Hematopoietic multipotent progenitor cell treated with erythropoietin and hydrocortisone succinate and interleukin-3 and kit ligand, for 6 days (in vitro differentiated cells): Measurements from ENCODE around the gene RNGTT.
"Not testable (repeated sequence)": the region's sequence is repeated elsewhere in the genome, so short reads cannot be mapped to it uniquely, and the experiment has no call there.

Experiments
- DNase-seq: peaks from one replicate; pipeline ENCODE4 v3.0.0-alpha.2; 2015

RNGTT gene

DNA sequence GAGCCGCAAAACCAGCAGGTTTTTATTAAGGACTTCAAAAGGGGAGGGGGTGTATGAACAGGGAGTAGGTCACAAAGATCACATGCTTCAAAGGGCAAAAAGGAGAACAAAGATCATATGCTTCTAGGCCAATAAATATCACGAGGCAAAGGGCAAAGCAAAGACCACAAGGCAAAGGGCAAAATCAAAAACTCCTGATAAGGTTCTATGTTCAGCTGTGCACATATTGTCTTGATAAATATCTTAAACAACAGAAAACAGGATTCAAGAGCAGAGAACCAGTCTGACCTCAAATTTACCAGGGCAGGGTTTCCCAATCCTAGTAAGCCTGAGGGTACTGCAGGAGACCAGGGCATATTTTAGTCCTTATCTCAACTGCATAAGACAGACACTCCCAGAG is 5.8 kb upstream of the RNGTT start:
- DNase-seq: not testable (repeated sequence)

- DNase-seq: no peak
These were observed 4.5 kb upstream of the RNGTT start for GRCh38 chr6:88967891-88968290.

DNA sequence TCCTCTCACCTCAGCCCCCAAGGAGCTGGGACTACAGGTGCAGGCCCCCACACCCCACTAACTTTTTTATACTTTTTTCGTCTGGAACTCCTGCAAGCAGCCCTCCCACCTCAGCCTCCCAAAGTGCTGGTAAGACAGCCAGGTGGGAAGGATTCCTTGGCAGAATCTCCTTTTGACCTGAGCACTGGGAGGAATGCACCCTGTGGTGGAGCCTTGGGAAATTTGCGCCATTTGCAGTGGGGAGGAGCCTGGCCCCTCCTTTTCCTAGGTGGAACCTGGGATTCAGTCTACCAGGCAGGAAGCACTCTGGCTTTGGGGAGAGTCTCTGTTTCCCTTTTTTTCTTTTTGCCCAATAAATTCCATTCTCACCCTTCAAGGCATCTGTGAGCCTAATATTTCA is 2.3 kb upstream of the RNGTT start:
- DNase-seq: no peak

DNA sequence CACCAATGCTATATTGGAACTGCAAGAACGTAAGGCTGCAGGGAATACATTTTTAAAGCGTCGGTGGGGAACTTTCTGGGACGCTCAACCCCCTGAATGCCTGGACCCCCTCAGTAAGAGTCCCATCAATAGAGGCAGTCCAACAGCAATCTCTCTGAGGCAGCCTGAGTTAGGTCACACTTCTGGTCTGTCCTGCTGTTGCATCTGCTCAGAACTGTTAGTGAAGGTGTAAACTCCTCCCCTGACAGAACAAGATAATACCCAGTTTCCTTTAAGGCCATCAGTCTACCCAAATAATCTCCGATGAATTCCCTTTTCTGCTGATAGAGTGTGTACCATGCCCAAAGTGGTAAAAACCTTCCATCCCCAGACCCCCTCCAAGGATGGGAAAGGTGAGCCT is 1.1 kb upstream of the RNGTT start:
- DNase-seq: peak; percentile 60

GRCh38 chr6:88958842-88959241 is 4.6 kb downstream of the RNGTT start:
- no peak for DNase-seq

DNA sequence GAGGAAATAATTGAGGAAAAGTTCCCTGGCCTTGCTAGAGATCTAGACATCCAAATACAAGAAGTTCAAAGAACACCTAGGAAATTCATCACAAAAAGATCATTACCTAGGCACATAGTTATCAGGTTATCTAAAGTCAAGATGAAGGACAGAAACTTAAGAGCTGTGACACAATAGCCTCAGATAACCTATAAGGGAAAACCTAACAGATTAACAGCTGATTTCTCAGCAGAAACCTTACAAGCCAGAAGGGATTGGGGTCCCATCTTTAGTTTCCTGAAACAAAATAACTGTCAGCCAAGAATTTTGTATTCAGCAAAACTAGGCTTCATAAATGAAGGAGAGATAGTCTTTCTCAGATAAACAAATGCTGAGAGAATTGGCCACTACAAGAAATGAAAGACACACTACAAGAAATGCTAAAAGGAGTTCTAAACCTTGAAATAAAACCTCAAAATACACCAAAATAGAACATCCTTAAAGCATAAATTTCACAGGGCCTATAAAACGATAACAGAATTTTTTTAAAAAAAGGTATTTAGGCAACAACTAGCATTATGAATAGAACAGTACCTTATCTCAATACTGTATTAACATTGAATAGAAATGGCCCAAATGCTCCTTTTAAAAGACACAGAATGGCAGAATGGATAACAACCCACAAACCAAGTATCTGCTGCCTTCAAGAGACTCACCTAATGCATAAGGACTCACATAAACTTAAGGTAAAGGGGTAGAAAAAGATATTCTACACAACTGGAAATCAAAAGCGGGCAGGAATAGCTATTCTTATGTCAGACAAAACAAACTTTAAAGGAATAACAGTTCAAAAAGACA is 9.7 kb downstream of the RNGTT start:
- no peak for DNase-seq

DNA sequence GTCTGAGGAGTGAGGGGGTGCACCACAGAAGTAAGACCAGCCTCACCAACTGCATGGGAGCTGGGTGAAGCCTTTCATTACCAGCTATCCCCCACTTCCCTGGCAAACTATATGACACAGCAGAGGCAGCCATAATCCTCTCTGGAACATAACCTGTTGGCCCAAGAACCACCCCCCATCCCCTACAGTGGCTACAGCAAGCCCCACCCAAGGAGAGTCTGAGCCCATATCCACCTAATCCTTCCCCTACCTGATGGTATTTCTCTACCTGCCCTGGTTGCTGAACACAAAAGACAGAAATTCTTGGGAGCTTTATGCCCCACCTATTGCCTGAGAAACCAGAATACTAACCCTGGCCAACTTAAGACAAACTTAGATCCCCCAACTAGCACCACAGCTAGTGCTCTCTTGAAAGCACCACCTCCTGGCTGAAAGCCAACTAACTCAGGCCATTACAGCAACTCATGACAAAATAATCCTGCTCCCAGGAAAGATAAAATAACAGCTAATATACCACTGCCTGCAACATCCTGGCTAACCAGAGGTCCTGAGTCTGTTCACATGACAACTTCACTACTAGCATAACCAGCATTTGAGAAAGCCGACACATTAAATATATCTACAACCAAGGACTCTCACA is 11.2 kb downstream of the RNGTT start:
- DNase-seq: peak; percentile 86

- no peak for DNase-seq
These were observed 17.9 kb downstream of the RNGTT start for GRCh38 chr6:88945415-88946008.

GRCh38 chr6:88933521-88933920 is 29.9 kb downstream of the RNGTT start:
- no peak for DNase-seq

DNA sequence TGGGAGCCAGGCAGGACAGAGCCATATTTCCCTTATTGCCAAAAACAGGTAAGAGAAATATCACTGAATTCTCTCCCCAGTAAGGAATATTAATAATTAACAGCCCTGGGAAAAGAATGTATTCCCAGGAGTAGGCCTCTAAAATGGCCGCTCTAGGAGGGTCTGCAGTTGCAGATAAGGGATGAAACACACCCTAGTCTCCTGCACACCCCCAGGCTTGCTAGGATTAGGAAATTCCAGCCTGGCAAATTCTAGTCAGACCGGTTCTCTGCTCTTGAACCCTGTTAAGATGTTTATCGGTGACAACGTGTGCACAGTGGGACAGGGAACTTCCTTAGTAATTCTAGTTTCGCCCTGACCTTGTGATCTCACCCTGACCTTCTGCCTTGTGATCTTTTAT is 31.4 kb downstream of the RNGTT start:
- not testable (repeated sequence) for DNase-seq

DNA sequence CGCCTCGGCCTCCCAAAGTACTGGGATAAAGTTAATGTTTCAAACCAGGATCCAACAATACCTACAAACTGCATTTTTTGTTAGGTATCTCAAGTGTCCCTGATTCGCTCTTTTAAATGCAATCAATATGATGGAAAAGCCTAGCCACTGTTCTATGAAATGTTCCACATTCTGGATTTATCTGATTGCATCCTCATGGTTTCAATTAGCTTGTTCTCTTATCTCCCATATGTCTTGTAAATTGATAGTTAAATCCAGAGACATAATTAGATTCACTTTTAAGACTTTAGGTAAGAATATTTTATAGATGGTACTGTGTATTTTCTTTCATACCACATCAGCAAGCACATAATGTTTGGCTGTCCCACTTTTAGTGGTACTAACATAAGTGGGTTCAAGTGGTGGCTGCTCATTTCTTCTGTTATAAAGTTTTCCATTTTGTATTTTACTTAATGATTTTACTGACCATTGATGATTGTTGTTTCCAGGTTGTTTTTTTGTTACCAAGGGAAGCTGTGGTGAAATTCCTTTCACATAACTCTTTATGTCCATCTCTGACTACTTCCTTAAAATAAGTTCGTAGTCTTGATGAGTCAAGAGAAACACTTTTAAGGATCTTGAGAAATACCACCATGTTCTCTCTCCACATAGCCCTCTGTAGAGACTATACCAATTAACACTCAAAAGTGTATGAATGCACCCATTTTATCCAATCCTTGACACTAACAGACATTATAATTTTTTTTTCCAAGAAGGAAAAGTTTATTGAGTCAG is 40.5 kb downstream of the RNGTT start:
- DNase-seq: peak; percentile 39

GRCh38 chr6:88921734-88922133 is 41.7 kb downstream of the RNGTT start:
- no peak for DNase-seq

GRCh38 chr6:88920774-88921733 is 42.4 kb downstream of the RNGTT start:
- DNase-seq: peak; percentile 58

- no peak for DNase-seq
These were observed 43.3 kb downstream of the RNGTT start for GRCh38 chr6:88920088-88920487.

GRCh38 chr6:88919032-88919431 is 44.4 kb downstream of the RNGTT start:
- peak; percentile 62 for DNase-seq

DNA sequence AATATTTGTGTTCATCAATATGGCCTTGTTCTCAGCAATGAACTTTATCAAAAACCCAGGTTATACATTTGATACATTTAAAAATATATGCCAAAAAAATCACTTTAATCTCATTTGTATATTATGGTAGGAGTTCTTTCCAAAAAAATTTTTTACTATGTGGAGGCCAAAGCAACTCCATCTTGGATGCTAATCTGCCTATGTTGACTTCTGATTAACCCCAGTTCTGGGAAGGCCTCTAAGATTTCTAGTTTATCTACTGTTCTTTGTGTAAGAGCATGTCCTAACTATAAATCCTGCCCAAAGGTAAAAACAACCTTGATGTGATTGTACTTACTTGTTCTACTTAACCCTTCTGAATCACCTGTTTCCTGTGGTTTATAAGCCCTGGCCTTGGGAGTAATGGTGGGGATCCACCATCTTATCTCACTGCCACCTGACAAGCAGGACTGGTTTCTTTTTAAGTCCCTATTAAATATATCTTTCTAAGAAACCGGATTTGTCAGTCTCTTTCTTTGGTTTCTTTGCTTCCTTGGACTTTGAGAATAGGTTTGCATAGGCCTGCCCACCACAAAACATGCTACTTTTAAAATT is 46.7 kb downstream of the RNGTT start:
- DNase-seq: no peak

- DNase-seq: no peak
These were observed 48.4 kb downstream of the RNGTT start for GRCh38 chr6:88914895-88915598.

- no peak for DNase-seq
These were observed 49.2 kb downstream of the RNGTT start for GRCh38 chr6:88914180-88914579.

DNA sequence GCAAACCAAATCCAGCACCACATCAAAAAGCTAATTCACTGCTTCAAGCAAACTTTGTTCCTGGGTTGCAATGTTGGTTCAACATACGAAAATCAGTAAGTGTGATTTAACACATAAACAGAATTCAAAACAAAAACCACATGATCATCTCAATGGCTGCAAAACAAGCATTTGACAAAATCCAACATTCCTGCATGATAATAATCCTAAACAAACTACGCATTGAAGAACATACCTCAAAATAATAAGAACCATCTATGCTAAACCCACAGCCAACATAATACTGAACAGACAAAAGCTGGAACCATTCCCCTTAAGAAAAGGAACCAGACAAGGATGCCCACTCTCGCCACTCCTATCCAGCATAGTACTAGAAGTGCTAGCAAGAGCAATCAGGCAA is 49.9 kb downstream of the RNGTT start:
- no peak for DNase-seq

DNA sequence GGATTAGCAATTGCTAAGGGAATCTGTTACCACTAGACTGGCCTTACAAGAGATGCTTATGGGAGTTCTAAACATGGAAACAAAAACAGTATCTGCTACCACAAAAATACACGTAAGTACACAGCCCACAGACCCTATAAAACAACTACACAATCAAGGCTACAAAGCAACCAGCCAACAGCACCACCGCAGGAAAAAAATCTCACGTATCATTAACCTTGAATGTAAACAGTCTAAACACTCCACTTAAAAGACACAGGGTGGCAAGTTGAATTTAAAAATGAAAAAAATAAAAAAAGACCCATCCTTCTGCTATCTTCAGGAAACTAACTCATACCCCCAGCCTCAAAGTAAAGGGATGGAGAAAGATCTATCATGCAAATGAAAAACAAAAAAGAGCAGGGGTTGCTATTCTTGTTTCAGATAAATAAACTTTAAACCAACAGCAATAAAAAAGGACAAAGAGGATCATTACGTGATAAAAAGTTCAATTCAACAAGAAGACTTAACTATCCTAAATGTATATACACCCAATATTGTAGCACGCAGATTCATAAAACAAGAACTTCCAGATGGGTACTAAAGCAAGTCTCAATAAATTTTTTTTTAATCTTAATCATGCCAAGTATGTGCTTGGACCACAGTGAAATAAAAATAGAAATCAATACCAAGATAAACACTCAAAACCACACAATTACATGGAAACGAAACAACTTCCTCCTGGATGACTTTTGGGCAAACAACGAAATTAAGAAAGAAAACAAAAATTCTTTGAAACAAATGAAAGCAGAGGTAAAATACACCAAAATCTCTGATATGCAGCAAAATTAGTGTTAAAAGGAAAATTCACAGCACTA is 52.3 kb downstream of the RNGTT start:
- DNase-seq: no peak
